Epithelial cell of esophagus (primary cell): ENCODE results near the gene NEDD4L.

Source experiments
- DNase-seq: peaks from one replicate; pipeline ENCODE4 v3.0.0; 2010; ENCODE audit warnings: low read depth
- H3K4me3 ChIP-seq: 2 replicates; pipeline ENCODE4 v1.5.1; 2011; ENCODE audit warnings: mild to moderate bottlenecking, low read length, control low read depth
- CTCF ChIP-seq: IDR thresholded peaks from 2 replicates; pipeline ENCODE4 v1.5.1; 2011; ENCODE audit warnings: low read depth, mild to moderate bottlenecking, low read length, control low read depth, inconsistent platforms; ENCODE audit not compliant: insufficient read depth; ENCODE audit errors: missing control alignments

The NEDD4L gene

DNA sequence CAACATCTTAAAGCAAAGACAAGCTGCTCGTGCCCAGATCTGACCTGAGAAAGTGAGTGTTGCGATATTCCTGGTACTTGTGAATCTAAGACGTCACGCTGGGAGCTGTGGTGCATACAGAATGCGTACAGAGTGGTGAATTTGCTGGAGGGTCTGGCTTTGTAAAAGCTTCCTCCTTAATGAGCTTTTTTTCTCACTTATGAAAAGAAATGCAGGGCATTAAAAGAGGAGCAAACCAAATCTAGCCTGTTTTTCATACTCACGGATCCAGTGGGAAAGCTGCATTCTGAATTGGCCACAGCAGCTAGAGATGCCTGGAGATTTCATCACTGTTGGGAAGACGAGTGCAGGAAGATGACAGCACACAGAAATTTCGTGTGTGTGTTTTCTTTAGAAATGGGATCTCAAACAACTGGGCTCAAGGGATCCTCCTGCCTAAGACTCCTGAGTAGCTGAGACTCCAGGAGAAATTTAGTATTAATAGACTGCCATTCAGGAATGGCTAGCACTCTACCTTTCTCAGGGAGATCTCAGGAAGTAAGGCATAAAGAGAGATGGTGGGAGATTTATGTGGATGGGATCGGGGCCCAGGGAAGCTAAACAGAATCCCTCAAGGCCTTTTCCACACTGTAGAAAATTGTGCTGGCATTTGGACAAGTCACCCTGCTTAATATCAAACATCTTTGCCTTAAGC, 403.5 kb downstream of the NEDD4L start:
- H3K4me3 ChIP-seq = no peak overlapping the region
- DNase-seq = no peak
- no peak for TF ChIP-seq CTCF

DNA sequence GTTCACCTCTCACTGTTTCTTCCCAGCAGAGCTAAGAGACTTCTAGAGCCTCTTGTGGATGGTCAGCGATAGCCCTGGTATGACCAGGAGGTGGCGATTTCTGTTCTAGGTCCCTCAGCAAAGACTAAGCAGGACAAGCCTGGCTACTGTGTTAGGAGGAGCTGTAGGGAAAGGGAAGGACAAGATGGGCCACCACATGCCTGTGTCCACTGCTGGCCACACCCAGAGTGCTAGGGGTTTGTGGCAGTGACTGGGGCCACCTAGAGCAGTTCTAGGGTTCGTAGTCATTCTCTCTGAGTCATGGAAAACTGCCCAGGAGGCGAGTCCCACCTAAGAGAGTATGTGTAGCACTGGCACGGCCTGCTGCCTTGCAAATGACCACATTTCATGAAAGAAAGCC, 405.4 kb downstream of the NEDD4L start:
- no peak overlapping the region for H3K4me3 ChIP-seq
- no peak for TF ChIP-seq CTCF
- DNase-seq = no peak
